Caco-2 (cell line): ENCODE data around the gene CACNA2D4. TPM values are rescaled to one million over a fixed set of nuclear protein-coding genes. Genes with fewer than 3 reads are reported as not detected.

ENCODE experiments used
- BruUV-seq: library from RNA; stranded (reverse); fragments of 400-500 nt; replicated peaks from 2 replicates; lab custom pipeline; 2021; lab: Mats Ljungman, UMichigan
- CTCF ChIA-PET: fragments of 300-600 bp; sonication (Branson Sonifier 250); formaldehyde crosslinking; loops from one replicate; lab custom pipeline; 2022; ENCODE audit warnings: antibody characterized with exemption; lab: Charles Lee
- POLR2A ChIA-PET: fragments of 300-600 bp; sonication (Branson Sonifier 250); formaldehyde crosslinking; loops from one replicate; lab custom pipeline; 2022; ENCODE audit warnings: antibody characterized with exemption; lab: Charles Lee
- DNase-seq, 2 experiments: peaks; one replicate each; pipeline versions ENCODE4 v3.0.0 to v3.0.0-alpha.2; 2020 to 2022
- H3K27me3 ChIP-seq: replicated peaks from 2 replicates; pipeline ENCODE4 v1.6.0; 2011; ENCODE audit warnings: low read length; ENCODE audit not compliant: control insufficient read depth, insufficient read depth
- H3K36me3 ChIP-seq: 2 replicates; pipeline ENCODE4 v1.5.1; 2011; ENCODE audit warnings: low read length; ENCODE audit not compliant: control insufficient read depth, insufficient read depth
- H3K4me1 ChIP-seq: fragments of 250-450 bp; sonication (Bioruptor Pico); 2 replicates; pipeline ENCODE4 v1.5.1; 2020; ENCODE audit warnings: mild to moderate bottlenecking
- H3K4me3 ChIP-seq: 2 replicates; pipeline ENCODE4 v1.5.1; 2011; ENCODE audit warnings: low read depth, mild to moderate bottlenecking, control low read depth, low read length
- H3K9me3 ChIP-seq: fragments of 250-450 bp; sonication (Bioruptor Pico); 2 replicates; pipeline ENCODE4 v1.5.1; 2020; ENCODE audit warnings: mild to moderate bottlenecking, moderate library complexity
- H3K27ac Mint-ChIP-seq: one replicate; pipeline ENCODE4 v1.8.0; 2022; ENCODE audit warnings: mixed read lengths; ENCODE audit not compliant: unreplicated experiment
- H3K27me3 Mint-ChIP-seq: one replicate; pipeline ENCODE4 v1.8.0; 2022; ENCODE audit warnings: mixed read lengths; ENCODE audit not compliant: insufficient read depth, unreplicated experiment
- H3K36me3 Mint-ChIP-seq: one replicate; pipeline ENCODE4 v1.8.0; 2022; ENCODE audit warnings: mild to moderate bottlenecking, mixed read lengths; ENCODE audit not compliant: insufficient read depth, unreplicated experiment
- H3K4me1 Mint-ChIP-seq: one replicate; pipeline ENCODE4 v1.8.0; 2022; ENCODE audit warnings: low read depth, mixed read lengths; ENCODE audit not compliant: unreplicated experiment
- H3K4me3 Mint-ChIP-seq: one replicate; pipeline ENCODE4 v1.8.0; 2022; ENCODE audit warnings: mild to moderate bottlenecking, moderate library complexity, mixed read lengths; ENCODE audit not compliant: unreplicated experiment
- H3K9me3 Mint-ChIP-seq: one replicate; pipeline ENCODE4 v1.8.0; 2022; ENCODE audit warnings: mixed read lengths; ENCODE audit not compliant: unreplicated experiment
- intact Hi-C: fragments of 100-400 bp; cut with micrococcal nuclease; formaldehyde crosslinking; loops from one replicate; pipeline ENCODE4 v1.10.0; 2022; ENCODE audit not compliant: unreplicated experiment
- total RNA-seq: library from RNA; stranded (reverse); gene quantifications from 2 replicates; pipeline ENCODE4 v1.2.3, GENCODE V29; 2022
- TF ChIP-seq, protein P1 (sequence below), 2 experiments: fragments of 200-600 bp in 1 of 2; IDR thresholded peaks; 1 replicate in 1 of 2; 2 replicates in 1 of 2; pipeline versions ENCODE4 v1.5.1 to v1.8.0; 2011 to 2022; ENCODE audit warnings: antibody characterized with exemption in 1 of 2, control low read depth in 1 of 2, inconsistent platforms in 1 of 2, low read depth in 1 of 2, low read length in 1 of 2, mild to moderate bottlenecking in 1 of 2, moderate library complexity in 1 of 2; ENCODE audit not compliant: insufficient read depth in 1 of 2, severe bottlenecking in 1 of 2, unreplicated experiment in 1 of 2

The CACNA2D4 gene
- total RNA-seq, 1 experiment from 2014 or later, result 2.2 TPM

DNA sequence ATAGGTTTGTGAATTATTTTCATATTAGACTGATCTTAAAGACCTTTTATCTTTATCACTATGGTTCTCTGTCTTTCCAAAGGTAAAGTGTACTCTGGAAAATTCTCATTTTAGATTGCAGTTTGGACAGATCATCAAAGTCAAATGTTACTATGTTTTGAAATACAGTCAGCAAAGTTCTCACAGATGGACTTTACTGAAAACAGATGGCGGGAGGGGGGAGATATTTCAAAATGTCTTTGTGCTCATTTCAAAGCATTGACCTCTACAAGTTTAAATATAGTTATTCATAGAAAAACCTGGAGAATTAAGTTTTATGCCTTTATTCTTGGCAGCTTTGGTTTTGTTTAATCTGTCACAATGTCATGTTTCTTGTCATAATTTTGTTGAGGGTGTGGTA, 149.8 kb downstream of the CACNA2D4 start:
- no peak overlapping the region for H3K4me3 Mint-ChIP-seq
- intact Hi-C loops, result no loop called here
- TF ChIP-seq, protein P1, sequence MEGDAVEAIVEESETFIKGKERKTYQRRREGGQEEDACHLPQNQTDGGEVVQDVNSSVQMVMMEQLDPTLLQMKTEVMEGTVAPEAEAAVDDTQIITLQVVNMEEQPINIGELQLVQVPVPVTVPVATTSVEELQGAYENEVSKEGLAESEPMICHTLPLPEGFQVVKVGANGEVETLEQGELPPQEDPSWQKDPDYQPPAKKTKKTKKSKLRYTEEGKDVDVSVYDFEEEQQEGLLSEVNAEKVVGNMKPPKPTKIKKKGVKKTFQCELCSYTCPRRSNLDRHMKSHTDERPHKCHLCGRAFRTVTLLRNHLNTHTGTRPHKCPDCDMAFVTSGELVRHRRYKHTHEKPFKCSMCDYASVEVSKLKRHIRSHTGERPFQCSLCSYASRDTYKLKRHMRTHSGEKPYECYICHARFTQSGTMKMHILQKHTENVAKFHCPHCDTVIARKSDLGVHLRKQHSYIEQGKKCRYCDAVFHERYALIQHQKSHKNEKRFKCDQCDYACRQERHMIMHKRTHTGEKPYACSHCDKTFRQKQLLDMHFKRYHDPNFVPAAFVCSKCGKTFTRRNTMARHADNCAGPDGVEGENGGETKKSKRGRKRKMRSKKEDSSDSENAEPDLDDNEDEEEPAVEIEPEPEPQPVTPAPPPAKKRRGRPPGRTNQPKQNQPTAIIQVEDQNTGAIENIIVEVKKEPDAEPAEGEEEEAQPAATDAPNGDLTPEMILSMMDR (IDR thresholded peaks at IDR 0.05; ENCODE audit: insufficient read depth in 1 of 2, low read depth in 1 of 2, low read length in 1 of 2, severe bottlenecking in 1 of 2, unreplicated experiment in 1 of 2), result no peak
- DNase-seq, result no peak
- peak overlapping the region; percentile 6 for H3K27ac Mint-ChIP-seq
- Histone ChIP-seq H3K9me3 (no peaks in the 10 kb centered on the region), H3K36me3 (peaks cover 2% of the 10 kb centered on the region; the same call in 1 of the 2 replicates), H3K27me3 (no peaks in the 10 kb centered on the region), H3K4me3 (no peak overlapping the region), H3K4me1 (peaks cover 53% of the 10 kb centered on the region)
- BruUV-seq, result no TSS peak
- no peaks in the 10 kb centered on the region for H3K9me3 Mint-ChIP-seq
- CTCF ChIA-PET, result interaction anchor here (1.3 kb wide), 1 partner anchor 116 kb away, joined by 3 read pairs; no protein-coding TSS in a partner anchor
- POLR2A ChIA-PET, result no interaction called here
- H3K4me1 Mint-ChIP-seq, result peaks cover 42% of the 10 kb centered on the region
- H3K36me3 Mint-ChIP-seq, result peaks cover 23% of the 10 kb centered on the region
- no peaks in the 10 kb centered on the region for H3K27me3 Mint-ChIP-seq

DNA sequence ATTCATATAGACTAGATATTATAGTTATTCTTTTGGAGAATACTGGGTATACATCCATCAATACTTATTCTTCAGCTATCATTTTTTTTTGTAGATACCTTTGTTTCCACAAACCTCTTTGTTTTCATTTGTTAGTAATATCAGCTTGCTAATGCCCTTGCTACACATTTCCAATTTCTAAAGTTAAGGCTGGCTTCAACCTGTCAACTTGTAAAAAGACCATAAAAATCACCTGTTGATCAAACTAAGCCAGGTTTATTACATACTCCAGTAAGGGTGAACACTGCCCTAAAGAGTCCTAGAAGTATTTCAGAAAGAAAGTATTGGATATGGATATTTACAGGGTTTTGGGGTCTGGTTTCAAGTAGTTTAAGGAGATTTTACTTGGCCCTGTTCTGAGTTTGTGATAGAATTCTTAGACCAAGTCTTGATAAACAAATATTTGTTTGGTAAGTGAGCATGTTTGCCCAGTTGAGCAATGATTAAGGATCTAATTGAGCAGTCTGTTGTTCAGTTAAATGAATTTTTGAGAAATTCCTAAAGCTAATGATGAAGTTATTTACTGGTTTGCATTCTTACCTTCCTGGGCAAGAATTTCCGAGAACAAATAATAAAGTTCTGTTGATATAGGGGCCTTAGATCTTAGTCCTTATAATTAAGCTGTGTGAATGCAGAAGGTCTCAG, 150.9 kb downstream of the CACNA2D4 start:
- no peak for DNase-seq
- TF ChIP-seq, protein P1 (IDR thresholded peaks at IDR 0.05; ENCODE audit: insufficient read depth in 1 of 2, low read depth in 1 of 2, low read length in 1 of 2, severe bottlenecking in 1 of 2, unreplicated experiment in 1 of 2), result no peak
- BruUV-seq, result no TSS peak
- H3K4me1 ChIP-seq, result peaks cover 53% of the 10 kb centered on the region
- Mint-ChIP-seq H3K4me1 (peaks cover 48% of the 10 kb centered on the region), H3K27me3 (no peaks in the 10 kb centered on the region), H3K36me3 (peaks cover 14% of the 10 kb centered on the region), H3K9me3 (no peaks in the 10 kb centered on the region), H3K4me3 (peak overlapping the region; percentile 17), H3K27ac (peak overlapping the region; percentile 6)
- CTCF ChIA-PET, result interaction anchor here (0.6 to 1.3 kb wide), 2 partner anchors 115 to 133 kb away, joined by 3 to 9 read pairs; no protein-coding TSS in a partner anchor
- no peak overlapping the region for H3K4me3 ChIP-seq
- intact Hi-C loops, result no loop called here
- POLR2A ChIA-PET, result interaction anchor here (0.7 to 1.5 kb wide), 3 partner anchors 9 to 69 kb away, joined by 3 read pairs; no protein-coding TSS in a partner anchor
- H3K9me3 ChIP-seq, result no peaks in the 10 kb centered on the region
- no peaks in the 10 kb centered on the region for H3K36me3 ChIP-seq
- H3K27me3 ChIP-seq, result no peaks in the 10 kb centered on the region

DNA sequence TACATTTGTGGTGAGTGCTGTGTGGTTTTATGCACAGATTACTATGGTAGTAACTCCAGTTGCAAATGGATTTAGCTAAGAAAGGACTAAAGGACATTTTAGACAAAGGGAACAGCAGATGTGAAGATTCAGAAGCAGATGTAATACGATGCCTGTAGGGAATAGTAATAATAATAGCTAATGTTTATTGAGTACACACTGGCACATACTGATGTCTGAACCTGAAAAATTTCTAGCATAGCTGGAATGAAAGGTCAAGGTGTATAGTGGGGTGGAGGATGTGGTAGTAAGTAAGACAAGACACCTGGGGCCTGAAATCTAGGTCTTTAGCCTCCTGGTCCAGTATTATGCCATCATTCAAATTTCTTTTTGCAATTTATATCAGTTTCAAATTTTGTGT, 152.3 kb downstream of the CACNA2D4 start:
- Histone ChIP-seq H3K4me1 (peaks cover 59% of the 10 kb centered on the region), H3K36me3 (no peaks in the 10 kb centered on the region), H3K27me3 (no peaks in the 10 kb centered on the region), H3K4me3 (no peak overlapping the region), H3K9me3 (no peaks in the 10 kb centered on the region)
- POLR2A ChIA-PET, result interaction anchor here (0.6 to 1.9 kb wide), 3 partner anchors 19 to 75 kb away, joined by 3 to 6 read pairs (median 4); partner anchors contain the start of gene ADIPOR2
- H3K9me3 Mint-ChIP-seq, result no peaks in the 10 kb centered on the region
- BruUV-seq, result no TSS peak
- TF ChIP-seq, protein P1 (IDR thresholded peaks at IDR 0.05; ENCODE audit: insufficient read depth in 1 of 2, low read depth in 1 of 2, low read length in 1 of 2, severe bottlenecking in 1 of 2, unreplicated experiment in 1 of 2), result no peak
- intact Hi-C loops, result loop anchor here (1.0 kb wide), 2 partner anchors 15 to 21 kb away; no protein-coding TSS in a partner anchor
- H3K4me3 Mint-ChIP-seq, result peak overlapping the region; percentile 11
- H3K4me1 Mint-ChIP-seq, result peaks cover 56% of the 10 kb centered on the region
- peak in 1 of 2 experiments; percentile 60 for DNase-seq
- H3K27ac Mint-ChIP-seq, result peak overlapping the region; percentile 58
- CTCF ChIA-PET, result interaction anchor here (0.7 to 1.8 kb wide), 5 partner anchors 16 to 174 kb away, joined by 3 to 8 read pairs (median 5); no protein-coding TSS in a partner anchor
- no peaks in the 10 kb centered on the region for H3K27me3 Mint-ChIP-seq
- H3K36me3 Mint-ChIP-seq, result peaks cover 21% of the 10 kb centered on the region
